Astrocyte (in vitro differentiated cells and primary cell): Measurements from ENCODE around the gene RALGAPB. TPM values are rescaled to one million over a fixed set of nuclear protein-coding genes. Genes with fewer than 3 reads are reported as not detected.
"Not testable (repeated sequence)": the region's sequence is repeated elsewhere in the genome, so short reads cannot be mapped to it uniquely, and the experiment has no call there.

ENCODE experiments used
- DNase-seq: peaks from one replicate; pipeline ENCODE4 v3.0.0-alpha.2; 2010; ENCODE audit warnings: low read depth
- FAIRE-seq: peaks from 2 replicates; lab custom pipeline; 2011; peaks lifted over from hg19 to GRCh38; lab: Jason Lieb, UNC
- H2AFZ ChIP-seq: 2 replicates; pipeline ENCODE4 v1.6.0; 2012; ENCODE audit warnings: low read depth, low read length, inconsistent platforms
- H3K27ac ChIP-seq: 2 replicates; pipeline ENCODE4 v1.5.1; 2011; ENCODE audit warnings: low read depth, low read length, inconsistent platforms
- H3K27me3 ChIP-seq: 2 replicates; pipeline ENCODE4 v1.6.0; 2011; ENCODE audit warnings: low read length, inconsistent platforms; ENCODE audit not compliant: insufficient read depth
- H3K36me3 ChIP-seq: 2 replicates; pipeline ENCODE4 v1.5.1; 2011; ENCODE audit warnings: low read length, inconsistent platforms; ENCODE audit not compliant: insufficient read depth
- H3K4me1 ChIP-seq: 2 replicates; pipeline ENCODE4 v1.5.1; 2011; ENCODE audit warnings: low read length, inconsistent platforms; ENCODE audit not compliant: insufficient read depth
- H3K4me2 ChIP-seq: 2 replicates; pipeline ENCODE4 v1.6.0; 2012; ENCODE audit warnings: low read length, inconsistent platforms
- H3K4me3 ChIP-seq: 2 replicates; pipeline ENCODE4 v1.5.1; 2011; ENCODE audit warnings: low read depth, mild to moderate bottlenecking, low read length, inconsistent platforms; ENCODE audit not compliant: insufficient read depth
- H3K79me2 ChIP-seq: 2 replicates; pipeline ENCODE4 v1.6.0; 2012; ENCODE audit warnings: mild to moderate bottlenecking, low read length, inconsistent platforms; ENCODE audit not compliant: insufficient read depth
- H3K9ac ChIP-seq: 2 replicates; pipeline ENCODE4 v1.6.0; 2012; ENCODE audit warnings: mild to moderate bottlenecking, low read length, inconsistent platforms
- H3K9me3 ChIP-seq: 2 replicates; pipeline ENCODE4 v1.5.1; 2012; ENCODE audit warnings: low read depth, mild to moderate bottlenecking, low read length, inconsistent platforms; ENCODE audit not compliant: insufficient read depth
- H4K20me1 ChIP-seq: 2 replicates; pipeline ENCODE4 v1.6.0; 2012; ENCODE audit warnings: low read length, inconsistent platforms; ENCODE audit not compliant: insufficient read depth
- H3K27ac Mint-ChIP-seq: one replicate; pipeline ENCODE4 v1.8.0; 2021; ENCODE audit warnings: mild to moderate bottlenecking, mixed read lengths; ENCODE audit not compliant: unreplicated experiment
- H3K27me3 Mint-ChIP-seq: one replicate; pipeline ENCODE4 v1.8.0; 2021; ENCODE audit warnings: low read depth, mixed read lengths; ENCODE audit not compliant: unreplicated experiment
- H3K36me3 Mint-ChIP-seq: one replicate; pipeline ENCODE4 v1.8.0; 2021; ENCODE audit warnings: low read depth, mixed read lengths; ENCODE audit not compliant: unreplicated experiment
- H3K4me1 Mint-ChIP-seq: one replicate; pipeline ENCODE4 v1.8.0; 2021; ENCODE audit warnings: low read depth, mixed read lengths; ENCODE audit not compliant: unreplicated experiment
- H3K4me3 Mint-ChIP-seq: one replicate; pipeline ENCODE4 v1.8.0; 2021; ENCODE audit warnings: mild to moderate bottlenecking, moderate library complexity, mixed read lengths; ENCODE audit not compliant: unreplicated experiment
- H3K9me3 Mint-ChIP-seq: one replicate; pipeline ENCODE4 v1.8.0; 2021; ENCODE audit warnings: mild to moderate bottlenecking, mixed read lengths; ENCODE audit not compliant: unreplicated experiment
- EZH2 ChIP-seq: IDR thresholded peaks from 2 replicates; pipeline ENCODE4 v1.6.1; 2012; ENCODE audit warnings: mild to moderate bottlenecking, low read length, inconsistent platforms; ENCODE audit not compliant: insufficient read depth
- total RNA-seq: library from RNA; stranded (reverse); gene quantifications from 2 replicates; pipeline ENCODE4 v1.2.1, GENCODE V29; 2021
- TF ChIP-seq, protein P1 (sequence below): IDR thresholded peaks from 2 replicates; pipeline ENCODE4 v1.5.1; 2011; ENCODE audit warnings: low read depth, mild to moderate bottlenecking, inconsistent platforms, low read length, moderate library complexity; ENCODE audit not compliant: insufficient read depth

RALGAPB gene
- total RNA-seq, 1 donor from 2014 or later = 40.2 TPM

- Histone ChIP-seq H3K9ac (no peak overlapping the region), H3K4me2 (no peak overlapping the region), H3K36me3 (peaks cover 7% of the 10 kb centered on the region), H3K4me1 (peaks cover 19% of the 10 kb centered on the region), H3K27me3 (no peaks in the 10 kb centered on the region), H2AFZ (no peak overlapping the region), H3K27ac (no peak overlapping the region), H3K79me2 (peaks cover 24% of the 10 kb centered on the region), H3K9me3 (no peaks in the 10 kb centered on the region), H3K4me3 (no peak overlapping the region), H4K20me1 (peaks cover 19% of the 10 kb centered on the region)
- Mint-ChIP-seq H3K27me3 (peaks cover 12% of the 10 kb centered on the region), H3K9me3 (no peaks in the 10 kb centered on the region), H3K4me1 (peaks cover 10% of the 10 kb centered on the region), H3K36me3 (peaks cover 3% of the 10 kb centered on the region), H3K27ac (no peak overlapping the region), H3K4me3 (no peak overlapping the region)
- no peak for DNase-seq
- FAIRE-seq = no peak
- TF ChIP-seq EZH2 = no peak
- TF ChIP-seq, protein P1, sequence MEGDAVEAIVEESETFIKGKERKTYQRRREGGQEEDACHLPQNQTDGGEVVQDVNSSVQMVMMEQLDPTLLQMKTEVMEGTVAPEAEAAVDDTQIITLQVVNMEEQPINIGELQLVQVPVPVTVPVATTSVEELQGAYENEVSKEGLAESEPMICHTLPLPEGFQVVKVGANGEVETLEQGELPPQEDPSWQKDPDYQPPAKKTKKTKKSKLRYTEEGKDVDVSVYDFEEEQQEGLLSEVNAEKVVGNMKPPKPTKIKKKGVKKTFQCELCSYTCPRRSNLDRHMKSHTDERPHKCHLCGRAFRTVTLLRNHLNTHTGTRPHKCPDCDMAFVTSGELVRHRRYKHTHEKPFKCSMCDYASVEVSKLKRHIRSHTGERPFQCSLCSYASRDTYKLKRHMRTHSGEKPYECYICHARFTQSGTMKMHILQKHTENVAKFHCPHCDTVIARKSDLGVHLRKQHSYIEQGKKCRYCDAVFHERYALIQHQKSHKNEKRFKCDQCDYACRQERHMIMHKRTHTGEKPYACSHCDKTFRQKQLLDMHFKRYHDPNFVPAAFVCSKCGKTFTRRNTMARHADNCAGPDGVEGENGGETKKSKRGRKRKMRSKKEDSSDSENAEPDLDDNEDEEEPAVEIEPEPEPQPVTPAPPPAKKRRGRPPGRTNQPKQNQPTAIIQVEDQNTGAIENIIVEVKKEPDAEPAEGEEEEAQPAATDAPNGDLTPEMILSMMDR = no peak
Measured at GRCh38 chr20:38437796-38438195, 34.8 kb upstream of the RALGAPB start.

DNA sequence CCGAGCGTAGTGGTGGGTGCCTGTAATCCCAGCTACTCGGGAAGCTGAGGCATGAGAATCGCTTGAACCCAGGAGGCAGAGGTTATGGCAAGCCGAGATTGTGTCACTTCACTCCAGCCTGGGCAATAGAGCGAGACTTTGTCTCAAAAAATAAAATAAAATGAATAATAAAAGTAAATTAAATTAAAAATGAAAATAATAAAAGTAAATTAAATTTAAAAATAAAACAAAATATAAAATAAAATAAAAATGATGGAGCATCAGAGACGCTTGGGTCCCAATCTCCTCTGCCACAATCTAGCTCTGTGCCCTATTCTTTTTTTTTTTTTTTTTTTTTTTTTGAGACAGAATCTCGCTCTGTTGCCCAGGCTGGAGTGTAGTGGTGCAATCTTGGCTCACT lies 31.5 kb upstream of the RALGAPB start:
- H3K9me3 Mint-ChIP-seq, FAIRE-seq, H3K36me3 Mint-ChIP-seq, H3K4me2 ChIP-seq, H3K27ac Mint-ChIP-seq, H3K9ac ChIP-seq, H3K4me1 ChIP-seq, H3K36me3 ChIP-seq, H3K4me3 Mint-ChIP-seq, H3K4me3 ChIP-seq, DNase-seq, H3K4me1 Mint-ChIP-seq, H3K27me3 ChIP-seq, H3K9me3 ChIP-seq, H2AFZ ChIP-seq, H4K20me1 ChIP-seq, H3K27ac ChIP-seq, H3K79me2 ChIP-seq: not testable (repeated sequence)
- peaks cover 14% of the 10 kb centered on the region for H3K27me3 Mint-ChIP-seq

DNA sequence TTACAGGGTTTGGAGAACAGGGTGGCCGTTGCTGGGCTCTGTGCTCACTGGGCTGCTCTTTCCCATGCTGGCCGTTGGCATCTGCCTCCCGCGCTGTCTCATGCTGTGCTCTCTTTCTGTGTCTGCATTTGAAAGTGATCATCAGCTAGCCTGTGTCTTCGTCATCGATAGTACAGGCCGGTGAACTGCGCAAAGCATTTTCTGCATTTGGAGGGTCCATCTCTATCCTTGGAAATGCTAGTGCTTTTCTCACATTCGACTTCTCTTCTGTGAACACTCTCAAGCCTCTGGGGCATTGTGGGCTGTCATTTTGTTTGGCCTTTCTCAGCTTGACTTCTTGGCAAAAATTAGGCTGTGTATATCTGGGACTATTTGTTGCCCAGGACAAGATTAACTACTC lies 30.7 kb upstream of the RALGAPB start:
- peak overlapping the region; percentile 77 for H2AFZ ChIP-seq
- peak overlapping the region; percentile 74 for H3K4me3 Mint-ChIP-seq

More for the DNA sequence above, 30.7 kb upstream of the RALGAPB start:
- H3K27me3 Mint-ChIP-seq = peaks cover 14% of the 10 kb centered on the region
- no peak overlapping the region for H3K4me3 ChIP-seq
- H3K9me3 Mint-ChIP-seq = no peaks in the 10 kb centered on the region
- H3K27ac Mint-ChIP-seq = no peak overlapping the region
- FAIRE-seq (no peak), DNase-seq (no peak)
- TF ChIP-seq, protein P1 = no peak
- TF ChIP-seq EZH2 = no peak
- H3K79me2 ChIP-seq = peaks cover 3% of the 10 kb centered on the region
- H3K9me3 ChIP-seq = no peaks in the 10 kb centered on the region
- H3K4me2 ChIP-seq = peak overlapping the region; percentile 41
- peaks cover 2% of the 10 kb centered on the region for H3K4me1 ChIP-seq
- no peaks in the 10 kb centered on the region for H3K36me3 Mint-ChIP-seq
- H4K20me1 ChIP-seq = no peaks in the 10 kb centered on the region
- peak overlapping the region; percentile 1 for H3K9ac ChIP-seq
- H3K27ac ChIP-seq = no peak overlapping the region
- no peaks in the 10 kb centered on the region for H3K36me3 ChIP-seq
- no peaks in the 10 kb centered on the region for H3K4me1 Mint-ChIP-seq
- no peaks in the 10 kb centered on the region for H3K27me3 ChIP-seq
